SJSA1 (cell line): ENCODE measurements around the gene SMIM3. TPM values are rescaled to one million over a fixed set of nuclear protein-coding genes. Genes with fewer than 3 reads are reported as not detected.
"Not testable (repeated sequence)": the region's sequence is repeated elsewhere in the genome, so short reads cannot be mapped to it uniquely, and the experiment has no call there.

ENCODE experiments used
- DNase-seq, 2 experiments: peaks; one replicate each; pipeline ENCODE4 v3.0.0-alpha.2; 2015 to 2020; ENCODE audit warnings: low spot score in 2 of 2, low read depth in 1 of 2
- H3K27ac ChIP-seq: fragments of 250-450 bp; sonication (Bioruptor Pico); 2 replicates; pipeline ENCODE4 v1.5.1; 2020; ENCODE audit warnings: mild to moderate bottlenecking, moderate library complexity
- H3K27me3 ChIP-seq: fragments of 250-450 bp; sonication (Bioruptor Pico); replicated peaks from 2 replicates; pipeline ENCODE4 v1.5.1; 2020; ENCODE audit warnings: mild to moderate bottlenecking, moderate library complexity
- H3K36me3 ChIP-seq: fragments of 250-450 bp; sonication (Bioruptor Pico); 2 replicates; pipeline ENCODE4 v1.5.1; 2020; ENCODE audit warnings: mild to moderate bottlenecking
- H3K4me1 ChIP-seq: fragments of 250-450 bp; sonication (Bioruptor Pico); replicated peaks from 2 replicates; pipeline ENCODE4 v1.6.1; 2021; ENCODE audit warnings: mild to moderate bottlenecking
- H3K4me3 ChIP-seq: fragments of 250-450 bp; sonication (Bioruptor Pico); 2 replicates; pipeline ENCODE4 v1.5.1; 2020; ENCODE audit warnings: mild to moderate bottlenecking
- H3K9me3 ChIP-seq: fragments of 250-450 bp; sonication (Bioruptor Pico); replicated peaks from 2 replicates; pipeline ENCODE4 v1.5.1; 2020; ENCODE audit warnings: mild to moderate bottlenecking
- total RNA-seq: library from RNA; depleted of rRNA; stranded (reverse); fragments of >200 nt; shearing (Covaris generic); gene quantifications from 2 replicates; pipeline ENCODE4 v1.2.3, GENCODE V29; 2014; rRNA removed

Gene SMIM3
- total RNA-seq, 1 experiment from 2014 or later = 9.7 TPM

DNA sequence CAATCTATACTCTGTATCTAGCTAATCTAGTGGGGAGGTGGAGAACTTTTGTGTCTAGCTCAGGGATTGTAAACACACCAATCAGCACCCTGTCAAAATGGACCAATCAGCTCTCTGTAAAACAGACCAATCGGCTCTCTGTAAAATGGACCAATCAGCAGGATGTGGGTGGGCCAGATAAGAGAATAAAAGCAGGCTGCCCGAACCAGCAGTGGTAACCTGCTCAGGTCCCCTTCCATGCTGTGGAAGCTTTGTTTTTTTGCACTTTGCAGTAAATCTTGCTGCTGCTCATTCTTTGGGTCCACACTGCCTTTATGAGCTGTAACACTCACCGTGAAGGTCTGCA, 67.7 kb downstream of the SMIM3 start, which contains the start of gene IRGM:
TSS of gene IRGM (plus strand) at position 214 of the 346 bp plus-strand sequence. CDS start 1,603 bp downstream, outside the sequence.
- not testable (repeated sequence) for DNase-seq, H3K9me3 ChIP-seq, H3K27me3 ChIP-seq, H3K27ac ChIP-seq, H3K4me1 ChIP-seq, H3K36me3 ChIP-seq, H3K4me3 ChIP-seq

Other genes with a start within 250 kb of the SMIM3 start
- gene SYNPO, start 138.1 kb upstream of the SMIM3 start, total RNA-seq = 3.7 and 6.5 TPM in 2 replicates
- 0.82 TPM in 1 of 2 replicates, not detected in the other for gene MYOZ3, start 117.5 kb upstream of the SMIM3 start, total RNA-seq
- gene RBM22, start 77.7 kb upstream of the SMIM3 start, total RNA-seq = 47.0 and 74.8 TPM in 2 replicates
- 38.7 and 63.4 TPM in 2 replicates for gene DCTN4, start 19.7 kb upstream of the SMIM3 start, total RNA-seq
- gene IRGM, start 67.8 kb downstream of the SMIM3 start, total RNA-seq = not detected in 2 replicates
- gene ZNF300, start 126.2 kb downstream of the SMIM3 start, total RNA-seq = 3.0 and 7.2 TPM in 2 replicates
- 10.5 and 12.2 TPM in 2 replicates for gene GPX3, start 241.8 kb downstream of the SMIM3 start, total RNA-seq